ENCODE data around the gene BTBD9. TPM values are rescaled to one million over a fixed set of nuclear protein-coding genes. Genes with fewer than 3 reads are reported as not detected.
A peak's percentile ranks its signal among the peaks of the same experiment; 100 is the strongest.

Gene BTBD9
- total and polyA plus RNA-seq, 2 of the 13 experiments (the other 11 are each of a cell fraction or from before 2014, with no cell fraction given): 1.2 to 3.0 TPM

GRCh38 chr6:38599261-38599660 lies 40.5 kb downstream of the BTBD9 start:
- no peak overlapping the region for H3K9ac ChIP-seq (ENCODE audit: insufficient read depth, low read depth, low read length)
- POLR2A ChIA-PET: no interaction called here
- in situ Hi-C loops (cut with HindIII; ENCODE audit: extremely low pct_ligation_motif_present, low pct_unique_long_range_greater_than_20kb): no loop called here
- no TSS peak for BruUV-seq (replicated peaks)
- ATAC-seq (no peak), DNase-seq (ENCODE audit: low spot score) (no peak), FAIRE-seq (no peak)
- H3K36me3 ChIP-seq (replicated peaks in 1 of 2; ENCODE audit: control insufficient read depth in 1 of 2, insufficient read depth in 2 of 2, low read length in 2 of 2): no peaks in the 10 kb centered on the region
- no peak overlapping the region for H2AFZ ChIP-seq (ENCODE audit: low read length)
- H3K27ac ChIP-seq (ENCODE audit: extremely low read length, insufficient read depth, low read length): no peak overlapping the region
- no peaks in the 10 kb centered on the region for H4K20me1 ChIP-seq (ENCODE audit: insufficient read depth, low read length)
- peaks cover 14% of the 10 kb centered on the region for H3K4me1 ChIP-seq (ENCODE audit: insufficient read depth, low read length)
- no peak for TF ChIP-seq ZNF768 (CRISPR knock-in tag; IDR thresholded peaks at IDR 0.05)
- no peak for TF ChIP-seq IKZF1 (IDR thresholded peaks at IDR 0.05)
- no peaks in the 10 kb centered on the region for H3K79me2 ChIP-seq (ENCODE audit: insufficient read depth, low read length)
- no peak overlapping the region for H3K4me2 ChIP-seq (ENCODE audit: low read depth, low read length)
- 69% methylated on average over 5 of the region's 5 CpGs for WGBS (ENCODE audit: low lambda C conversion rate)
- CTCF ChIA-PET (ENCODE audit: low intra/inter-chr PET ratio, low total read pairs): no interaction called here
- no peaks in the 10 kb centered on the region for H3K27me3 ChIP-seq (ENCODE audit: control insufficient read depth in 1 of 2, insufficient read depth in 2 of 2, low read length in 2 of 2)
- no peak overlapping the region for H3K4me3 ChIP-seq (replicated peaks in 1 of 3; ENCODE audit: insufficient read depth in 1 of 3, low read depth in 2 of 3, low read length in 3 of 3)
- H3K9me3 ChIP-seq (ENCODE audit: low read length): no peaks in the 10 kb centered on the region
- intact Hi-C loops (cut with micrococcal nuclease; ENCODE audit: unreplicated experiment): no loop called here

GRCh38 chr6:38593998-38594665 lies 45.6 kb downstream of the BTBD9 start:
- no peak for DNase-seq (ENCODE audit: low spot score)
- Histone ChIP-seq H3K4me2 (ENCODE audit: low read depth, low read length) (no peak overlapping the region), H3K4me3 (replicated peaks in 1 of 3; ENCODE audit: insufficient read depth in 1 of 3, low read depth in 2 of 3, low read length in 3 of 3) (no peak overlapping the region), H3K9me3 (ENCODE audit: low read length) (no peaks in the 10 kb centered on the region), H3K36me3 (replicated peaks in 1 of 2; ENCODE audit: control insufficient read depth in 1 of 2, insufficient read depth in 2 of 2, low read length in 2 of 2) (no peaks in the 10 kb centered on the region), H3K27ac (ENCODE audit: extremely low read length, insufficient read depth, low read length) (no peak overlapping the region), H2AFZ (ENCODE audit: low read length) (no peak overlapping the region), H4K20me1 (ENCODE audit: insufficient read depth, low read length) (no peaks in the 10 kb centered on the region), H3K9ac (ENCODE audit: insufficient read depth, low read depth, low read length) (no peak overlapping the region), H3K27me3 (ENCODE audit: control insufficient read depth in 1 of 2, insufficient read depth in 2 of 2, low read length in 2 of 2) (no peaks in the 10 kb centered on the region), H3K79me2 (ENCODE audit: insufficient read depth, low read length) (no peaks in the 10 kb centered on the region), H3K4me1 (ENCODE audit: insufficient read depth, low read length) (peaks cover 2% of the 10 kb centered on the region)
- in situ Hi-C loops (cut with HindIII; ENCODE audit: extremely low pct_ligation_motif_present, low pct_unique_long_range_greater_than_20kb) (no loop called here), intact Hi-C loops (cut with micrococcal nuclease; ENCODE audit: unreplicated experiment) (no loop called here)
- no TSS peak for BruUV-seq (replicated peaks)
- CTCF ChIA-PET (ENCODE audit: low intra/inter-chr PET ratio, low total read pairs): no interaction called here
- POLR2A ChIA-PET: no interaction called here
- WGBS (ENCODE audit: low lambda C conversion rate): 88% methylated on average over 3 of the region's 3 CpGs
- no peak for FAIRE-seq
- ATAC-seq: no peak
- TF ChIP-seq MEIS2 (CRISPR knock-in tag; IDR thresholded peaks at IDR 0.05) (no peak), ZUFSP (CRISPR knock-in tag; IDR thresholded peaks at IDR 0.05; ENCODE audit: borderline replicate concordance) (no peak), MAFF (IDR thresholded peaks at IDR 0.05; ENCODE audit: low read depth, low read length) (peak; percentile 82), ZNF567 (CRISPR knock-in tag; IDR thresholded peaks at IDR 0.05; ENCODE audit: borderline replicate concordance) (no peak), REPIN1 (CRISPR knock-in tag; IDR thresholded peaks at IDR 0.05; ENCODE audit: borderline replicate concordance, low read depth) (no peak), MAFK (conservative IDR thresholded peaks at IDR 0.05 in 1 of 2, IDR thresholded peaks at IDR 0.05 in 1 of 2; ENCODE audit: low read length in 2 of 2) (peak; percentile 84 to 86), ZNF180 (CRISPR knock-in tag; IDR thresholded peaks at IDR 0.05; ENCODE audit: borderline replicate concordance, low read depth) (no peak), GLMP (CRISPR knock-in tag; IDR thresholded peaks at IDR 0.05; ENCODE audit: borderline replicate concordance) (no peak), SNAI1 (CRISPR knock-in tag; IDR thresholded peaks at IDR 0.05; ENCODE audit: borderline replicate concordance) (no peak)
